CD8-positive, alpha-beta memory T cell (primary cell): ENCODE results near the gene OLA1. TPM values are rescaled to one million over a fixed set of nuclear protein-coding genes. Genes with fewer than 3 reads are reported as not detected.

Source experiments
- CTCF ChIA-PET: fragments of 350-600 bp; sonication (Branson Sonifier 250); formaldehyde crosslinking; loops from one replicate; lab custom pipeline; 2021; ENCODE audit warnings: antibody characterized with exemption; lab: Charles Lee
- POLR2A ChIA-PET: fragments of 350-600 bp; sonication (Branson Sonifier 250); formaldehyde crosslinking; loops from one replicate; lab custom pipeline; 2021; ENCODE audit warnings: antibody characterized with exemption; lab: Charles Lee
- DNase-seq, 5 donors: peaks; one replicate each; pipeline versions ENCODE4 v3.0.0 to v3.0.0-alpha.2; 2020 to 2022; ENCODE audit warnings: mixed read lengths in 1 of 5
- H3K27ac ChIP-seq: one replicate; pipeline ENCODE4 v1.7.0; 2013; ENCODE audit warnings: low read depth, mild to moderate bottlenecking, low read length, moderate library complexity
- H3K27me3 ChIP-seq: 2 replicates; pipeline ENCODE4 v1.7.0; 2013; ENCODE audit warnings: low read length, mild to moderate bottlenecking; ENCODE audit not compliant: insufficient read depth, poor library complexity, severe bottlenecking
- H3K36me3 ChIP-seq: 2 replicates; pipeline ENCODE4 v1.7.0; 2013; ENCODE audit warnings: mild to moderate bottlenecking, low read length, moderate library complexity; ENCODE audit not compliant: insufficient read depth
- H3K4me1 ChIP-seq: 2 replicates; pipeline ENCODE4 v1.7.0; 2013; ENCODE audit warnings: mild to moderate bottlenecking, low read length, moderate library complexity; ENCODE audit not compliant: insufficient read depth
- H3K4me3 ChIP-seq: 2 replicates; pipeline ENCODE4 v1.7.0; 2013; ENCODE audit warnings: mild to moderate bottlenecking, low read length
- H3K9me3 ChIP-seq: 2 replicates; pipeline ENCODE4 v1.7.0; 2013; ENCODE audit warnings: mild to moderate bottlenecking, low read length
- H3K27ac Mint-ChIP-seq, 8 donors: one replicate each; pipeline ENCODE4 v1.8.0; 2020 to 2021; ENCODE audit warnings: mixed read lengths in 8 of 8, mild to moderate bottlenecking in 6 of 8, inconsistent platforms in 3 of 8, moderate library complexity in 3 of 8
- H3K27me3 Mint-ChIP-seq, 2 donors: one replicate each; pipeline ENCODE4 v1.8.0; 2020 to 2021; ENCODE audit warnings: mixed read lengths in 2 of 2, mild to moderate bottlenecking in 1 of 2, moderate library complexity in 1 of 2
- H3K36me3 Mint-ChIP-seq, 3 donors: one replicate each; pipeline ENCODE4 v1.8.0; 2020 to 2021; ENCODE audit warnings: mixed read lengths in 3 of 3, inconsistent platforms in 1 of 3, mild to moderate bottlenecking in 1 of 3
- H3K4me1 Mint-ChIP-seq, 3 donors: one replicate each; pipeline ENCODE4 v1.8.0; 2020 to 2021; ENCODE audit warnings: mixed read lengths in 3 of 3, inconsistent platforms in 1 of 3, mild to moderate bottlenecking in 1 of 3
- H3K4me3 Mint-ChIP-seq, 7 donors: one replicate each; pipeline ENCODE4 v1.8.0; 2020 to 2021; ENCODE audit warnings: mixed read lengths in 7 of 7, mild to moderate bottlenecking in 6 of 7, moderate library complexity in 4 of 7, inconsistent platforms in 2 of 7
- H3K9me3 Mint-ChIP-seq, 5 donors: one replicate each; pipeline ENCODE4 v1.8.0; 2020 to 2022; ENCODE audit warnings: mixed read lengths in 5 of 5, mild to moderate bottlenecking in 3 of 5, moderate library complexity in 2 of 5, inconsistent platforms in 1 of 5
- polyA plus RNA-seq: library from polyadenylated mRNA; unstranded; fragments of 300-500 nt; fragmentation: Illumina TruSeq; gene quantifications from one replicate; pipeline ENCODE4 v1.2.3, GENCODE V29; 2021
- total RNA-seq, 2 experiments: library from RNA; stranded (reverse); gene quantifications; one replicate each; pipeline ENCODE4 v1.2.3, GENCODE V29; 2021

OLA1 gene
- total and polyA plus RNA-seq, 3 experiments from 2014 or later = 63.4 to 146 (median 139) TPM

- no peaks in the 10 kb centered on the region for H3K27me3 ChIP-seq
- H3K27ac Mint-ChIP-seq = peak overlapping the region in 1 of 8 donors; percentile 43
- POLR2A ChIA-PET = no interaction called here
- no peak for DNase-seq
- peaks cover 0 to 3% (median 2%) of the 10 kb centered on the region in 3 donors for H3K4me1 Mint-ChIP-seq
- H3K4me1 ChIP-seq = no peaks in the 10 kb centered on the region
- H3K27me3 Mint-ChIP-seq = no peaks in the 10 kb centered on the region
- no peaks in the 10 kb centered on the region for H3K9me3 ChIP-seq
- no peaks in the 10 kb centered on the region for H3K36me3 ChIP-seq
- no peak overlapping the region for H3K27ac ChIP-seq
- H3K9me3 Mint-ChIP-seq = no peaks in the 10 kb centered on the region
- CTCF ChIA-PET = no interaction called here
- no peak overlapping the region for H3K4me3 ChIP-seq
- H3K36me3 Mint-ChIP-seq = peaks cover 0 to 8% (median 5%) of the 10 kb centered on the region in 3 donors
- H3K4me3 Mint-ChIP-seq = no peak overlapping the region
Observed at GRCh38 chr2:174153757-174154680, 94.3 kb downstream of the OLA1 start.

DNA sequence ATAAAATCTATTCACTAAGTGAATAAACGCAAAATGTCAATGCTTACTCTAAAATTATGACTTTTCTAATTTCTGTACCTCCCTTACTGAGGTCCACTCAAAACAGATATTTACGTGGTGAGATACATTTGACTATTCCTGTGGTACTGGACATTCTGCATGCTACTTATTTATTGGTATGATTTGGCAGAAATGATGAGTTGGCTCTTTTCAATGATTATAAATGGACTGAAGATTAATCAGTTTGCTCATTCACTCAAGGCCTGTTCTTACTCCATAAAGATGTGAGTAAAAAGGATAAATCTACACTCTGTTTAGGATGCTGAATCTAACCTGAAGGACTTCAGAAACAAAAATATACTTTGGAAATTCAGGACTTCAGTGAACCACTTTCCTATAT lies 98.8 kb downstream of the OLA1 start:
- peaks cover 0 to 14% (median 0%) of the 10 kb centered on the region in 3 donors for H3K36me3 Mint-ChIP-seq
- Histone ChIP-seq H3K27me3 (no peaks in the 10 kb centered on the region), H3K4me3 (no peak overlapping the region), H3K36me3 (no peaks in the 10 kb centered on the region), H3K4me1 (no peaks in the 10 kb centered on the region), H3K27ac (no peak overlapping the region), H3K9me3 (no peaks in the 10 kb centered on the region)
- H3K27me3 Mint-ChIP-seq = no peaks in the 10 kb centered on the region
- H3K4me1 Mint-ChIP-seq = peaks cover 2 to 10% (median 3%) of the 10 kb centered on the region in 3 donors
- no peak overlapping the region for H3K4me3 Mint-ChIP-seq
- CTCF ChIA-PET = no interaction called here
- no peak overlapping the region for H3K27ac Mint-ChIP-seq
- DNase-seq = no peak
- H3K9me3 Mint-ChIP-seq = no peaks in the 10 kb centered on the region
- POLR2A ChIA-PET = no interaction called here

- no peak overlapping the region for H3K4me3 ChIP-seq
- POLR2A ChIA-PET = no interaction called here
- Mint-ChIP-seq H3K27ac (peak overlapping the region in 1 of 8 donors; percentile 32), H3K4me3 (no peak overlapping the region), H3K27me3 (no peaks in the 10 kb centered on the region), H3K9me3 (no peaks in the 10 kb centered on the region), H3K36me3 (peaks cover 0 to 14% (median 2%) of the 10 kb centered on the region in 3 donors), H3K4me1 (peaks cover 0 to 10% (median 3%) of the 10 kb centered on the region in 3 donors)
- H3K36me3 ChIP-seq = no peaks in the 10 kb centered on the region
- DNase-seq = no peak
- H3K27me3 ChIP-seq = no peaks in the 10 kb centered on the region
- no peaks in the 10 kb centered on the region for H3K4me1 ChIP-seq
- CTCF ChIA-PET = no interaction called here
- H3K27ac ChIP-seq = no peak overlapping the region
- no peaks in the 10 kb centered on the region for H3K9me3 ChIP-seq
Observed at GRCh38 chr2:174148833-174149232, 99.5 kb downstream of the OLA1 start.

- H3K4me1 Mint-ChIP-seq = peaks cover 0 to 14% (median 0%) of the 10 kb centered on the region in 3 donors
- Histone ChIP-seq H3K4me3 (no peak overlapping the region), H3K36me3 (no peaks in the 10 kb centered on the region), H3K27ac (no peak overlapping the region), H3K4me1 (no peaks in the 10 kb centered on the region), H3K9me3 (no peaks in the 10 kb centered on the region), H3K27me3 (no peaks in the 10 kb centered on the region)
- ChIA-PET CTCF (no interaction called here), POLR2A (no interaction called here)
- H3K27me3 Mint-ChIP-seq = no peaks in the 10 kb centered on the region
- peaks cover 6 to 17% (median 7%) of the 10 kb centered on the region in 3 donors for H3K36me3 Mint-ChIP-seq
- no peak for DNase-seq
- H3K4me3 Mint-ChIP-seq = no peak overlapping the region
- H3K27ac Mint-ChIP-seq = no peak overlapping the region
- H3K9me3 Mint-ChIP-seq = no peaks in the 10 kb centered on the region
Observed at GRCh38 chr2:174145827-174146226, 102.5 kb downstream of the OLA1 start.

- Histone ChIP-seq H3K4me1 (no peaks in the 10 kb centered on the region), H3K27ac (no peak overlapping the region), H3K9me3 (no peaks in the 10 kb centered on the region), H3K27me3 (no peaks in the 10 kb centered on the region), H3K36me3 (no peaks in the 10 kb centered on the region), H3K4me3 (no peak overlapping the region)
- Mint-ChIP-seq H3K27me3 (no peaks in the 10 kb centered on the region), H3K4me1 (peaks cover 0 to 19% (median 2%) of the 10 kb centered on the region in 3 donors), H3K27ac (no peak overlapping the region), H3K9me3 (no peaks in the 10 kb centered on the region), H3K4me3 (no peak overlapping the region), H3K36me3 (peaks cover 20 to 26% (median 20%) of the 10 kb centered on the region in 3 donors)
- DNase-seq = no peak
- ChIA-PET CTCF (no interaction called here), POLR2A (no interaction called here)
Observed at GRCh38 chr2:174142290-174142689, 106.0 kb downstream of the OLA1 start.

- Mint-ChIP-seq H3K27me3 (no peaks in the 10 kb centered on the region), H3K9me3 (no peaks in the 10 kb centered on the region), H3K27ac (peak overlapping the region in 1 of 8 donors; percentile 1), H3K36me3 (peaks cover 23 to 42% (median 35%) of the 10 kb centered on the region in 3 donors), H3K4me1 (peaks cover under 1 to 5% (median 2%) of the 10 kb centered on the region in 3 donors), H3K4me3 (no peak overlapping the region)
- Histone ChIP-seq H3K27me3 (no peaks in the 10 kb centered on the region), H3K9me3 (no peaks in the 10 kb centered on the region), H3K36me3 (no peaks in the 10 kb centered on the region), H3K4me1 (no peaks in the 10 kb centered on the region), H3K27ac (no peak overlapping the region), H3K4me3 (no peak overlapping the region)
- ChIA-PET POLR2A (no interaction called here), CTCF (no interaction called here)
- DNase-seq = no peak
Observed at GRCh38 chr2:174138161-174138560, 110.2 kb downstream of the OLA1 start.

DNA sequence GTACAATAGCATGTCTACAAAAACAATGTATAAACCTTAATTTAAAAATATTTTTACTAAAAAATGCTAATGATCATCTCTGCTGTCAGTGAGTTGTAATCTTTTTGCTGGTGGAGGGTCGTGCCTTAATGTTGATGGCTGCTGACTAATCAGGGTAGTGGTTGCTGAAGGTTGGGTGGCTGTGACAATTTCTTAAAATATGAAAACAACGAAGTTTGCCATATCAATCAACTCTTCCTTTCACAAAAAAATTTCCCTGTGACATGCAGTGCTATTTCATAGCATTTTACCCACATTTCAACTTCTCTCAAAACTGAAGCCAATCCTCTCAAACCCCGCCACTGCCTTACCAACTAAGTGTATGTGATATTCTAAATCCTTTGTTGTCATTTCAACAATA lies 112.4 kb downstream of the OLA1 start:
- CTCF ChIA-PET = no interaction called here
- H3K27me3 ChIP-seq = no peaks in the 10 kb centered on the region
- no peak for DNase-seq
- no peak overlapping the region for H3K4me3 ChIP-seq
- peaks cover 20 to 37% (median 27%) of the 10 kb centered on the region in 3 donors for H3K36me3 Mint-ChIP-seq
- H3K9me3 Mint-ChIP-seq = no peaks in the 10 kb centered on the region
- H3K4me1 ChIP-seq = no peaks in the 10 kb centered on the region
- no peak overlapping the region for H3K4me3 Mint-ChIP-seq
- no peak overlapping the region for H3K27ac Mint-ChIP-seq
- H3K4me1 Mint-ChIP-seq = peaks cover 2 to 13% (median 7%) of the 10 kb centered on the region in 3 donors
- no peaks in the 10 kb centered on the region for H3K36me3 ChIP-seq
- H3K9me3 ChIP-seq = no peaks in the 10 kb centered on the region
- no peak overlapping the region for H3K27ac ChIP-seq
- H3K27me3 Mint-ChIP-seq = no peaks in the 10 kb centered on the region
- POLR2A ChIA-PET = no interaction called here

- no peak overlapping the region for H3K4me3 Mint-ChIP-seq
- H3K27ac Mint-ChIP-seq = no peak overlapping the region
Observed at GRCh38 chr2:174125090-174125489, 123.2 kb downstream of the OLA1 start.

More at GRCh38 chr2:174125090-174125489, 123.2 kb downstream of the OLA1 start:
- no peaks in the 10 kb centered on the region for H3K9me3 ChIP-seq
- H3K36me3 ChIP-seq = no peaks in the 10 kb centered on the region
- POLR2A ChIA-PET = no interaction called here
- H3K27me3 Mint-ChIP-seq = no peaks in the 10 kb centered on the region
- H3K9me3 Mint-ChIP-seq = no peaks in the 10 kb centered on the region
- DNase-seq = no peak
- no peaks in the 10 kb centered on the region for H3K4me1 Mint-ChIP-seq
- no peak overlapping the region for H3K27ac ChIP-seq
- no peak overlapping the region for H3K4me3 ChIP-seq
- CTCF ChIA-PET = no interaction called here
- peaks cover 0 to 21% (median 4%) of the 10 kb centered on the region in 3 donors for H3K36me3 Mint-ChIP-seq
- no peaks in the 10 kb centered on the region for H3K4me1 ChIP-seq
- H3K27me3 ChIP-seq = no peaks in the 10 kb centered on the region
